Sigmoid colon (tissue), 7 donors: ENCODE results near the gene PCNX1. TPM values are rescaled to one million over a fixed set of nuclear protein-coding genes. Genes with fewer than 3 reads are reported as not detected.
A peak's percentile ranks its signal among the peaks of the same experiment; 100 is the strongest.

Source experiments
- DNase-seq: peaks from one replicate; pipeline ENCODE4 v3.0.0-alpha.2; 2019
- H3K27ac ChIP-seq, 4 donors: fragments of 200-600 bp; sonication (generic); one replicate each; pipeline ENCODE4 v1.5.1; 2016 to 2019; ENCODE audit warnings: mild to moderate bottlenecking in 1 of 4
- H3K27me3 ChIP-seq, 3 donors: fragments of 200-600 bp; sonication (generic); one replicate each; pipeline ENCODE4 v1.5.1; 2019; ENCODE audit warnings: mild to moderate bottlenecking in 1 of 3
- H3K36me3 ChIP-seq, 4 donors: fragments of 200-600 bp; sonication (generic); one replicate each; pipeline ENCODE4 v1.5.1; 2016 to 2019
- H3K4me1 ChIP-seq, 4 donors: fragments of 200-600 bp; sonication (generic); one replicate each; pipeline ENCODE4 v1.5.1; 2017 to 2019
- H3K4me3 ChIP-seq, 4 donors: fragments of 200-600 bp; sonication (generic); one replicate each; pipeline ENCODE4 v1.5.1; 2017 to 2019; ENCODE audit warnings: mild to moderate bottlenecking in 2 of 4, moderate library complexity in 1 of 4
- H3K9me3 ChIP-seq, 4 donors: fragments of 200-600 bp in 3 of 4; sonication (generic) in 3 of 4; one replicate each; pipeline versions ENCODE4 v1.5.1 to v1.6.1; 2013 to 2019
- CTCF ChIP-seq, 4 experiments: fragments of 450-650 bp in 3 of 4; fragments of 200-600 bp in 1 of 4; IDR thresholded peaks; one replicate each; pipeline ENCODE4 v1.5.1; 2016 to 2019; ENCODE audit warnings: antibody characterized with exemption in 4 of 4, mild to moderate bottlenecking in 3 of 4, moderate library complexity in 2 of 4
- EP300 ChIP-seq, 4 donors: sonication (generic); formaldehyde crosslinking; IDR thresholded peaks; one replicate each; pipeline ENCODE4 v1.6.1; 2017; ENCODE audit warnings: antibody characterized with exemption in 4 of 4
- POLR2A ChIP-seq, 2 donors: fragments of 450-650 bp; IDR thresholded peaks; one replicate each; pipeline ENCODE4 v1.6.1; 2016; ENCODE audit warnings: antibody characterized with exemption in 2 of 2, mild to moderate bottlenecking in 2 of 2, moderate library complexity in 2 of 2
- POLR2AphosphoS5 ChIP-seq, 4 donors: sonication (generic); formaldehyde crosslinking; IDR thresholded peaks; one replicate each; pipeline ENCODE4 v1.6.1; 2017; ENCODE audit warnings: antibody characterized with exemption in 4 of 4
- WGBS, 2 donors: extraction: QIAGEN DNeasy Blood & Tissue Kit; methylation state at CpG; one replicate each; pipeline ENCODE4 v1.1.7; 2013; 5-methylcytosine and 5-hydroxymethylcytosine counted together
- intact Hi-C: fragments of 100-400 bp; cut with DNase I; formaldehyde crosslinking; loops from one replicate; pipeline ENCODE4 v1.15.1; 2023
- polyA plus RNA-seq, 3 donors: library from polyadenylated mRNA; stranded (reverse); fragments of 200-250 nt; gene quantifications; one replicate each; pipeline ENCODE4 v1.2.3, GENCODE V29; 2013
- total RNA-seq, 4 donors: library from RNA; depleted of rRNA; stranded (reverse); fragments of >200 nt; gene quantifications; one replicate each; pipeline ENCODE4 v1.1.0, GENCODE V29; 2016
- donor health status: healthy with polysubstance abuse.
- donor health status: Bipolar disorder and iron deficiency.
- donor health status: healthy.

Gene PCNX1
- total and polyA plus RNA-seq, 7 donors = 1.2 to 73.9 (median 62.8) TPM

- intact Hi-C loops = no loop called here
- no peak for TF ChIP-seq POLR2A (IDR thresholded peaks at IDR 0.05)
- TF ChIP-seq CTCF (IDR thresholded peaks at IDR 0.05) = no peak
- no peak for TF ChIP-seq EP300 (IDR thresholded peaks at IDR 0.05)
- no peak for TF ChIP-seq POLR2AphosphoS5 (IDR thresholded peaks at IDR 0.05)
- Histone ChIP-seq H3K4me1 (peaks cover 0 to 65% (median 51%) of the 10 kb centered on the region in 4 donors), H3K36me3 (no peaks in the 10 kb centered on the region), H3K9me3 (no peaks in the 10 kb centered on the region), H3K4me3 (no peak overlapping the region), H3K27ac (peak overlapping the region in 3 of 4 donors; percentile 27 to 62 (median 52)), H3K27me3 (no peaks in the 10 kb centered on the region)
- no peak for DNase-seq
- WGBS, 2 donors = 81 to 88% methylated on average over 1 of the region's 1 CpG
These were observed 6.0 kb upstream of the PCNX1 start for GRCh38 chr14:70901269-70901668.

GRCh38 chr14:70902184-70902583, 5.1 kb upstream of the PCNX1 start:
- 91 to 95% methylated on average over 1 of the region's 1 CpG for WGBS, 2 donors
- H3K4me3 ChIP-seq = no peak overlapping the region
- peaks cover 0 to 66% (median 52%) of the 10 kb centered on the region in 4 donors for H3K4me1 ChIP-seq
- TF ChIP-seq POLR2A (IDR thresholded peaks at IDR 0.05) (no peak), EP300 (IDR thresholded peaks at IDR 0.05) (no peak), CTCF (IDR thresholded peaks at IDR 0.05) (no peak), POLR2AphosphoS5 (IDR thresholded peaks at IDR 0.05) (no peak)
- no peak overlapping the region for H3K27ac ChIP-seq
- H3K9me3 ChIP-seq = no peaks in the 10 kb centered on the region
- intact Hi-C loops = no loop called here
- no peaks in the 10 kb centered on the region for H3K27me3 ChIP-seq
- no peak for DNase-seq
- no peaks in the 10 kb centered on the region for H3K36me3 ChIP-seq

- Histone ChIP-seq H3K9me3 (no peaks in the 10 kb centered on the region), H3K4me1 (peaks cover 0 to 51% (median 39%) of the 10 kb centered on the region in 4 donors), H3K27ac (peak overlapping the region in 3 of 4 donors; percentile 87 to 98 (median 92)), H3K36me3 (no peaks in the 10 kb centered on the region), H3K27me3 (no peaks in the 10 kb centered on the region), H3K4me3 (no peak overlapping the region)
- no peak for DNase-seq
- WGBS, 2 donors = 91 to 95% methylated on average over 2 of the region's 2 CpGs
- no peak for TF ChIP-seq EP300 (IDR thresholded peaks at IDR 0.05)
- no peak for TF ChIP-seq POLR2AphosphoS5 (IDR thresholded peaks at IDR 0.05)
- TF ChIP-seq POLR2A (IDR thresholded peaks at IDR 0.05) = no peak
- no peak for TF ChIP-seq CTCF (IDR thresholded peaks at IDR 0.05)
- intact Hi-C loops = no loop called here
These were observed 2.9 kb upstream of the PCNX1 start for GRCh38 chr14:70904373-70904772.

- H3K4me3 ChIP-seq = no peak overlapping the region
- H3K36me3 ChIP-seq = no peaks in the 10 kb centered on the region
- intact Hi-C loops = loop anchor here (5.0 kb wide), 2 partner anchors 52 to 88 kb away; no protein-coding TSS in a partner anchor
- H3K4me1 ChIP-seq = peaks cover 0 to 53% (median 45%) of the 10 kb centered on the region in 4 donors
- no peak for DNase-seq
- H3K27ac ChIP-seq = peak overlapping the region; percentile 87 to 98 (median 94)
- H3K9me3 ChIP-seq = no peaks in the 10 kb centered on the region
- TF ChIP-seq EP300 (IDR thresholded peaks at IDR 0.05) (no peak), POLR2AphosphoS5 (IDR thresholded peaks at IDR 0.05) (no peak), CTCF (IDR thresholded peaks at IDR 0.05) (no peak), POLR2A (IDR thresholded peaks at IDR 0.05) (no peak)
- WGBS, 2 donors = 78 to 81% methylated on average over 9 of the region's 9 CpGs
- no peaks in the 10 kb centered on the region for H3K27me3 ChIP-seq
These were observed 2.0 kb upstream of the PCNX1 start for GRCh38 chr14:70905301-70905700.

- H3K4me1 ChIP-seq = peaks cover 0 to 55% (median 52%) of the 10 kb centered on the region in 4 donors
- peak overlapping the region; percentile 80 to 98 (median 88) for H3K4me3 ChIP-seq
- peak overlapping the region; percentile 87 to 98 (median 94) for H3K27ac ChIP-seq
- no peaks in the 10 kb centered on the region for H3K36me3 ChIP-seq
- intact Hi-C loops = loop anchor here (5.0 kb wide), 2 partner anchors 51 to 89 kb away; no protein-coding TSS in a partner anchor
- 8 to 25% methylated on average over 9 of the region's 9 CpGs for whole genome bisulfite sequencing, 2 donors
- H3K9me3 ChIP-seq = no peaks in the 10 kb centered on the region
- TF ChIP-seq EP300 (IDR thresholded peaks at IDR 0.05) (no peak), POLR2A (IDR thresholded peaks at IDR 0.05) (no peak), CTCF (IDR thresholded peaks at IDR 0.05) (no peak), POLR2AphosphoS5 (IDR thresholded peaks at IDR 0.05) (no peak)
- no peaks in the 10 kb centered on the region for H3K27me3 ChIP-seq
- no peak for DNase-seq
These were observed 475 bp upstream of the PCNX1 start for GRCh38 chr14:70906793-70907175.
